HG03108 (cell line): ENCODE data around the gene EMID1.

Experiments
- ATAC-seq: cut with Tn5 transposase; IDR thresholded peaks from one replicate; pipeline ENCODE4 v1.9.1; 2021; ENCODE audit warnings: moderate library complexity; ENCODE audit not compliant: unreplicated experiment

EMID1 gene

DNA sequence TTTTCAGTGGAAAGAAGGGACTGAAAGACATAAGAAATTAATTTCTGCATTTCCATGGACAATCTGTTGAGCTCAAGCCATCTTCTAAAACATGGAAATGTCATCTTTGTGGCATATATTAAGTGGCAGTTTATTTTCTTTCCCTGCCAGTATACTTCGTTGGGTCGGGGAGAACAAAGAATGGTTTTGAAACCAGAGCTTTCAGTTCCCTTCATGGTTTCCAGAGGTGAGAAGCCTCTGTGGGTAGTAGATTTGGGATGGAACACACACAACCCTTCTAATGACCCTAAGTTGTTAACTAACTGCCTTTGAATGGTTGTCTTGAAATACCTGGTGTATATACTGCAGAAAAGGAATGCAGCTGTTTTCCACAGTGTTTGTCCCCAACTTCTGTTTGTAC, 83.1 kb downstream of the EMID1 start:
- no peak for ATAC-seq

DNA sequence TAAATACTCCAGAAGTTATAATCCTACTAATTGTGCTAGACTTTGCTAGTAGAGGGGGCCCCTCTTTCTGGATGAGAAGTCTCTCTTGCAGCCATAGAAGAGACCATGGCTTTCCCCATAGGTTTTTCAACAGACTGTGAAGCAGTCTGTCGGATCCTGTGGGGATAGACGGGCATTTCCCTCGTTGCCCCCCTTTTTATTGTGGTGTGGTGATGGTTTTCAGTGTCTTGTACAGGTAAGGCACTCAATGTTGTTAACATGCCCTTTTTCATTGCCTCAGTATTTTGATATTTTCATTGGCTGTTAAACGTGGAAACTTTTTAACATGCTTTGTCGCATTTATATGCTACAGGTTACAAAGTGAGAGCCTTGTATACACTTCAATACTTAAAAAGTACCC, 84.4 kb downstream of the EMID1 start:
- ATAC-seq = no peak

DNA sequence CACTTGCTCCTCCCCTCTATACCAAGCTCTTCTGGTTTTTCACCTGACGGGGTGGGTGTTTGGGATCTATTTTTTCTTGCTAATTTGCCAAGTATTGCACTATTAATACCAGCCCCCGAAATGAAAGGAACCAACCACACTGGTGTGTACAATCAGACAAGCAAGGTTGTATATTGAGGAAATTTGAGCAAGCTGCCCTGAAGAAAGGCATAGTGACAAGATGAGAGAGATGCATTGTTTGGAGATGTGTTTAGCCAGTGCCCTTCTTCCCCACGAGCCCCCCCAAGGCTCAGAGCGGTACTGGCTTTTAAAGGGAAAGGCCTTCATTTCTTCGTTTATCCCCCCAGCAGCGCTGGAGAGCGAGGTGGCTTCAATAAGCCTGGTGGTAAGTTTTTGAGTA, 85.5 kb downstream of the EMID1 start:
- no peak for ATAC-seq

DNA sequence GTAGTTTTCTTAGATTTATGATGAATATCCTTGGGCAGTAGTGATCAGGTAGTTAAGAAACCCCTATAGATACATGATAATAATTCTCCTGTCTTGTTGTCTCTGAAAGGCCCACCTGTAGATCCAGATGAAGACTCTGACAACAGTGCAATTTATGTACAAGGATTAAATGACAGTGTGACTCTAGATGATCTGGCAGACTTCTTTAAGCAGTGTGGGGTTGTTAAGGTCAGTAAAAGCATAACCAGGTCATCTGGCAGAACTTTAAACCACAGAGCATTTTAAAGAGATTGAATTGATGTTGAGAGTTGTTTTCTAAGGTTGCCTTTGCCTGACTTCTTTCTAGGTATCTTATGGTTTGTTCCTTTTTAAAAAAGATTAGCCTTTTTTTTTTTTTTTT, 86.7 kb downstream of the EMID1 start:
- ATAC-seq = no peak

DNA sequence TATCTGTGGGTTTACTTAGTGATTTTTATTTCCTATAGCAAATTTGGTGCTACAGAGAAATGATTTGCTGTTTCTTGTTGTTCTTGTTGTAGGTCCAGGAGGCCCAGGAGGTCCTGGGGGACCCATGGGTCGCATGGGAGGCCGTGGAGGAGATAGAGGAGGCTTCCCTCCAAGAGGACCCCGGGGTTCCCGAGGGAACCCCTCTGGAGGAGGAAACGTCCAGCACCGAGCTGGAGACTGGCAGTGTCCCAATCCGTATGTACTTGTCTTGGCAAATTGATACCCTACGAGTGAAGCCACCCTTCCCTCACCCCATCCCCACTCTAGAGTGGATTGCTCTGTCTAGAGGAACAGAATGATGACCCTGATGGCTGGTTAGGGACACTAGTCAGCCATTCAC, 92.9 kb downstream of the EMID1 start:
- ATAC-seq = no peak

DNA sequence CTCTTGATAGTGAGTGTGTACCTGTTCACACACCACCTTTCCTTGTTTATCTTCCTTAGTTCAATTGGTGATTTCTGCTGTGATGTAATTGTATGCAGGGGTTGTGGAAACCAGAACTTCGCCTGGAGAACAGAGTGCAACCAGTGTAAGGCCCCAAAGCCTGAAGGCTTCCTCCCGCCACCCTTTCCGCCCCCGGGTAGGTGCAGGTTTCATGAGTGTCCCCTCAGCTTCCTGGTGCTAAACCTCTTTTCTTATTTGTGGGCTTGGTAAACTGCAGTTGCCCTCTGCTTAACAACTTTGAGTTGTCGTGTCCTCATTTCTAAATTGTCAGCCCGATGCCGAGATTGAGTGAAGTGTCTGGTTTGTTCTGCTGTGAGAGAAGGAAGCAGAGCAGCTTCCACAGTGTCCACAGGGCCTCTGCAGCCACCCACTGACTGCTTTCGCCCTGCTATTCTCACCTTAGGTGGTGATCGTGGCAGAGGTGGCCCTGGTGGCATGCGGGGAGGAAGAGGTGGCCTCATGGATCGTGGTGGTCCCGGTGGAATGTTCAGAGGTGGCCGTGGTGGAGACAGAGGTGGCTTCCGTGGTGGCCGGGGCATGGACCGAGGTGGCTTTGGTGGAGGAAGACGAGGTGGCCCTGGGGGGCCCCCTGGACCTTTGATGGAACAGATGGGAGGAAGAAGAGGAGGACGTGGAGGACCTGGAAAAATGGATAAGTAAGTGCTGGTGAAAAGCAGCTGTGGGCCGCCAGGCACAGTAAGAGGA, 93.6 kb downstream of the EMID1 start:
- ATAC-seq = no peak

DNA sequence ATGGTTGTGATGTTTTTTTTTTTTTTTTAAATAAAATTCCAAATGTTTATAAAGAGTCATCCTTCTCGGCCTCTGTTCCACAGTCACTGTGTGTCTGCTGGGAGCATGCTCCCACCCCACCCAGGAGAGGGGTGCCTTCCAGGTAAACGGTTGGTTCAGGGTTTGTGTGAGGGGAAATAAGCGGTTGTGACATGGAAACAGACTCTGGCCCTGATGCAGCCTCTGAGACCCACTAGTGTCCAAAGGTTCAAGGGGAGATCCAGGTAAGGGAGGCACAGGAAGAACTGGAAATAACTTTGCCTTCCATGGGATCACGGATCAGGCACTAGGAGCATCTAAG, 94.7 kb downstream of the EMID1 start:
- ATAC-seq = no peak

DNA sequence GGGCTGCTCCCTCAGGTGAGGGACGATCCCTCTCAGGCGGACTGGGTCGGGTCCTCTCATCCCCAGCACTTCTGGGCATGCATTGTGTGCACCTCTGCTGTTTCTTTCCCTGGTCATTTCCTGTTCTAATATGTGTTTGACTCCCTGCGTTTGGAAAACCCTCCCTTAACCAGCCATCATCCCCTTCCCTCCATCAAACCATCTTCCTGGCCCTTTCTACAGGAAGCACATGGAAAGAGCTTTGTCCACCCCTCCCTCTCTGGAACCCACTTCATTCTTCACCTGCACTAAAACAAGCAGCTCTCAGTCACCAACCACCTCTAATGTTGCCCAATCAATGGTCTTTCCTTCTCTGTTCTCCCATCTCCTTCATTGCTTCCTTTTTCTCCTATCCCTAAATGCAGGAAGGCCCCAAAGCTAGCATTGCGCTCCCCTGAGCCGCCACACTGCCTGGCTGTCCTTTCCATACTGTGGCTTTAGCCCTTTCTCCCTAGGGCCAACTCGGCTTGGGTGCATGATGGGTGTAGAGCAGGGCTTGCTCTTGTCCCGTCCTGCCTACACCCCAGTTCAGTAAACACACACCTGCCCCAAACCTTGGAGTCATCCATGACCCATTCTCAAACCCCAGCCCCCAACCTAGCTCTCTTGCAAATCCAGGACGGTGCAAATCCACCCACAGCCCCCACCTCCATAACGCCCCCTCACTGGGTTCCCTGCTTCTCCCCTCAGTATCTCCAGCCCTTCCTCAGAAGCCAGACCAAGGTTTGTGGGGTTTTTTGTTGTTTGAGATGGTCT, 95.3 kb downstream of the EMID1 start:
- no peak for ATAC-seq

DNA sequence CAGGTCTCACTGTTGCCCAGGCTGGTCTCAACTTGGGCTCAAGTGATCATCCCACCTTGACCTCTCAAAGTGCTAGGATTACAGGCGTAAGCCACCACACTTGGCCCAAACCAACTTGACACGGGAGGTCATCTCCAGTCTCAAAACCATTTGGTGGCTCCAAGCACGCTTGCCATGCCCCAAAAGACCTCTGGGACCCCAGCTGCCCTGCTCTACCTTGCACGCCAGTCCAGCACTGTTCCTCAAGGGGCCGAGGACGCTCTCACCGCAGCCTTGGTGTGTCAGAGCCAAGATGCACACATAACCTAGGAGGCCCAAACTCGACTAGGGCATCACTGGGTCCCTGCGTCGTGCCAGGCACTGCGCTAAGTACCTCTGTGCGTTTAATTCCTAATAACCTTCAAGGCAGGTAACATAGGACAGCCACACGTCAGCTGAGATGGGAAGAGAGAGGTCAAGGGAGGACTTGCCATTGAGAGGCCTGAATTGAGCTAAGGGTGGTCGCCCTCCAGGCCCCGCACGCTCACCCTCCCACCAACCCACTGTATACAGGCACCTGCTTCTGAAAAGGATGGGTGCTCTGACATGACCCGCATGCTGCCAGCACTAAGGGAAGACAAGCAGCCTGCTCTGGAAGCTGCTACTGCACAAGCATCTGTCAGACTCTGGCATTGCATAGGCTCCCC, 96.2 kb downstream of the EMID1 start:
- no peak for ATAC-seq

DNA sequence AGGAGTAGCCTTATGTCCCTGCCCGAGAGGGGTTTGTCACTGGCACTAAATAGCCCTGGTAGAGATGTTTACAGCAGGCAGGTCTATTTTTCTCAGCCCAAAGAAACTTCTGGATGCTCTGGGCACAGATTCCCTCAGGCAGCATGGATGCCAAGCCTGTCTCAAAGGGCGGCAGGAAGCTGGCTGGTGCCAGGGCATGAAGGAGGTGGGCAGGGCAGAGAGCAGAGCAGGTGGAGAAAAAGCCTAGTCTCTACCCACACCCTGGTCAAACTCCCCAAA, 96.6 kb downstream of the EMID1 start:
- no peak for ATAC-seq

DNA sequence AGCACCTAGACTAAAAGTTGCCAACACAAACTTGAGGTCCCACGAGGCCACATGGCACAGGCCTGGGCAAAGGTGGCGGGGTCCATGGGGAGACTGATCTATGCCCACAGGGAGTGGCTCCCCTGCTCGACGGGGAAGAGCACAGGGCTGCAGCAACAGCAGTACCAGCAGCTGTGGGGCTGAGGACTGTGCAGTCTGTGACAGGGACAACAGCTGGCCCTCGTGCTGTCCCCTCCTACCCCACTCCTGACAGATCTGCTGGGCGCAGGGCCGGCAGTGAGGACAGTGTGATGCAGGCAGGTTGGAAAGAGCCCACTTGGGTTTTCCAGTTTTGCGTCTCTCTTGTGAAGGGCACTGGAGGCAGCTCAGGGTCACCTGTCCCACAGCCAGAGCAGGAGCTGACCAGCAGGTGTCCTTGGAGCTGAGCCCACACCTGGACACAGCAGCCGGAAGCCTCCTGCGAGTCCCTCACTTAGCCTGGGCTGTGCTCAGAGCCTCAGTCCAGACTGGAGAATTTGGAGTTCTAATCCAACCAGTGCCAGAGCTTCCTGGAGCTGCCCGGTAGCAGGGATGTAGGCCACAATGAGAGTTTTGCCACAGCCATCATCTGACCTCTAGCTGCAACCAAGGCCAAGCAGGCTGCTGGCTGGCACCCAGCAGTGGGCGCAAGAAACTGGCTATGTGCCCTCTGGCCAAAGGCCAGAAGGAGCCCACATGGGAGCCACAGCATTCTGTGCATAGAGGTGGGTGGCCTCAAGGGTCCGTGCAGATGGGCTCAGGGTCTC, 97.2 kb downstream of the EMID1 start:
- ATAC-seq = no peak

DNA sequence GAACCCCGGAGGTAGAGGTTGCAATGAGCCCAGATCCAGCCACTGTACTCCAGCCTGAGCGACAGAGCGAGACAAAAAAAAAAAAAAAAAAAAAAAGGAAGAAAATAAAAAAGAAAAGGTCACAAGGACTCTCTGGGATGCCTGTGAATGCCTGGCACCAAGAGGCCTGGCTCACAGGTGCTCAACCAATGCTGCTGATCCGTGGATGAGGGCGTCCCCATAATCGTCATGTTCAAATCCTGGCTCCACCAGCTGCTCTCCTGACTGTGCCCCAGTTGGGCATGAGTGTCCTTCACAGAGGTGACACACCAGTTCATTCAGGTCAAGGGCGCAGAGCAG, 100.1 kb downstream of the EMID1 start:
- ATAC-seq = no peak

DNA sequence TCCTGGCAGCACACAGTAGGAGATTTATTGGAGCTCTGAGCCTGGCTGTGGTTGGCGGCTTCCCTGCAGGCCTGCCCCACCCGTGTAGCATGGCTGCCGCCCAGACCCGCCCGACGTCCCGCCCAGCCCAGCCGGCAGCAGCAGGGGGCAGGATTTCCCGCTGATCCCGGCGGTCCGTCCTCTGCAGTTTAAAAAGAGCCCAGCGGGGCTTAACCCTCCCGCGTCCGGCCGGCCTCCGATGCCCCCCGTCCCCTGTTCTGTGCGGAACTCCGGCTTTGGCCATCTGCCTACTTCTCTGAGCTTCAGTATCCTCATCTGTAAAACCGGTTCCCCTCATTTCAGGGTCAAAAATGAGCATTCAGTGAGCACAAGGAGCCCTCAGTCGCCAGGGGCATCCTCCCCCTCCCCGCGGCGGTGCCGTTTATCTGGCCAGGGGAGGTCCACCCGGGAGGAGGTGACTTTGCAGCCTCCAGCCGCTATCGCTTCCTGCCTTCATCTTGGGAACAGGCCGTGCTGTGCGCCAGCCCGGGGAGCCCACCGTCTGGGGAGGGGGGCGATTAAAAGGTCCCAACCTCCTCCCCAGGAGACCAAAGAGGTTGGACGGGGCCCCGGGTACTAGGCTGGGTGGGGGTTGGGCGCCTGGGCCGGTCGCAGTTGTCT, 100.6 kb downstream of the EMID1 start, which contains the start of gene GAS2L1:
GAS2L1 (plus strand) TSS at position 476 of the 660 bp plus-strand sequence. CDS start 1,456 bp downstream, outside the sequence.
- no peak for ATAC-seq

DNA sequence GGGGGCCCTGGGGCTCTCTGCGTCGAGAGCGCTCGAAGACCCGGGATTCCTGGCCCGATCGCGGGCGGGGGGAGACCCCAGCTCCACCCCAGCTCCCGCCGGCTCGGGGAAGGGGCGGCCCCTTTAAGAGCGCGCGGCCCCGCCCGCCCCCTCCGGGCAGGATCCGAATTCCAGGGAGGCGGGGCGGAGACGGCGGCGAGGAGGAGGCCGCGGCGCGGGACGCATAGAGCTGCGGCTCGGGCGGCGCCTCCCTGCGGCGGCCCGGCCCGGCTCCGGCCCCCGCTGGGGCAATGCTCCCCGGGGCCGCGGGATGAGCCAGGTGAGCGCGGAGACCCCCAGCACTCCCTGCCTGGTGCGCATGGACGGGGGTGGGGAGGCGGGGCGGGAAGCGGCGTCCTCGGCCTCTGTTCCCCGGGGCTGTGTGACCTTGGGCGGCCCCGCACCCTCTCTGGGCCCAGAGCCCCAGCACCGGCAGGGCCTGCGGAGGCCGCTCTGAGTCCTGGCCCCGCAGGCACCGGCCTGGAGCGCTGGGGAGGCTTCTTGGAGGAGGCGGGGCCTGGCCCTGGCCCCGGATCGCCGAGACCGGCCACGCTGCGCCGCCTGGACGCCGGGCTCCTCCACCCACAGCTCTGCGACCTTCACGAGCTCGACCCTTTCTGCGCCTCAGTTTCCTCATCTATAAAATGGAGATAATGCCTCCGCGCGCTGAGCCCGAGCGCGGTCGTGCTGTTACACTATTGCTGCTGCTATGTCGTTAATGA, 101.3 kb downstream of the EMID1 start:
- ATAC-seq = no peak

DNA sequence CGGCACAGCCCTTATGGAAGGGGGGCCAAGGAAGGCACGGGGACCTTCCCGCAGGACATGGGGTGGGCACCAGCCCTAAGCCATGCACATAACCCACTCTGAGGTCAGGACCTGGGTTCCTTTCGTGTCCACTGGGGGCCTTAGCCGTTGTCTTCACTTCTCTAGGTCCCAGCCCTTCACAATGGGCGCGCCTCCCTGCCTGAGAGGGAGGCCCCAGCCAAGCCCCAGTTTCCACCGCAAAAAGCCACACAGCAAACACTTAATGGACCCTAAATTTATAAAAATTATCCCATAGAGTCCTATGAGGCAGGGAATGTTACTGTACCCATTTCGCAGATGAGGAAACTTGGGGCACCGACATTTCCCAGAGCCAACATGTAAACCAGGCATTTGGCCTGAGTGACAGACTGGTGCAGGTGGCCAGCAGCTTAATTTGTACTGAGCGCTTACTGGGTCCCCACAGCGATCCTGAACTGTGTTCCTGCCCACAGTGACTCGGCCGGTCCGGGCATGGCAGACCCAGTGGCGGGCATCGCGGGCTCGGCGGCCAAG, 102.0 kb downstream of the EMID1 start:
- no peak for ATAC-seq

DNA sequence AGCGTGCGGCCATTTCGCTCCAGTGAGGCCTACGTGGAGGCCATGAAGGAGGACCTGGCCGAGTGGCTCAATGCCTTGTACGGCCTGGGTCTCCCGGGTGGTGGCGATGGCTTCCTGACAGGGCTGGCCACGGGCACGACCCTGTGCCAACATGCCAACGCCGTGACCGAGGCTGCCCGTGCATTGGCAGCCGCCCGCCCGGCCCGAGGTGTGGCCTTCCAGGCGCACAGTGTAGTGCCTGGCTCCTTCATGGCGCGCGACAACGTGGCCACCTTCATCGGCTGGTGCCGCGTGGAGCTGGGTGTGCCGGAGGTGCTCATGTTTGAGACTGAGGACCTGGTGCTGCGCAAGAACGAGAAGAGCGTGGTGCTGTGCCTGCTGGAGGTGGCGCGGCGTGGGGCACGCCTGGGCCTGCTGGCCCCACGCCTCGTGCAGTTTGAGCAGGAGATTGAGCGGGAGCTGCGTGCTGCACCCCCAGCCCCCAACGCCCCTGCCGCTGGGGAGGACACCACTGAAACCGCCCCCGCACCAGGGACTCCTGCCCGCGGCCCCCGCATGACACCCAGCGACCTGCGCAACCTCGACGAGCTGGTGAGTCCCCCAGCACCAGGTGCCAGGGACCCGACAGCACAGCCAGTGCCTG, 102.6 kb downstream of the EMID1 start:
- ATAC-seq = no peak

DNA sequence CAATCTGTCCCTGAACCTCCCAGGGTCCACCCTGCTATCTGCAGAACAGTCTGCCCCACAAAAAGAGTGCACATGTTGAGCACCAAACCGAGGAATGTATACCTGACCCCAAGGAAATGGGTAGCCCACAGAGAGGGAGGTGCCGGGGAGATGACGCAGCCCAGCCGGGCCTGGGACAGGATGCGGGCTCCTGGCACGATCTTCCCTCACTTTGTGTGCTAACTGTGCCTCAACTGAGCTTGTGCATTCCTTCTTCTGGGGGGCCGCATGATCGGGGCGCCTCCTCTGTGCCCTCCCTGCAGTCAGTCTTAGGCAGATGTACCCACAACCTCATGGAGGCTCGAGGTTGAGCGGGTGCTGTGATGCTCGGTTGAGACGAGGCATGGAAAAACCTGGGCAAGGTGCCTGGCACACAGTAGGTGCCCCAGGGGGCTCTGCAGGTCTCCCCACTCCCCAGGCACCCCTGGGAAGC, 103.1 kb downstream of the EMID1 start:
- no peak for ATAC-seq
